Measurements from ENCODE around the gene CD248. TPM values are rescaled to one million over a fixed set of nuclear protein-coding genes. Genes with fewer than 3 reads are reported as not detected.

The CD248 gene
- total RNA-seq, 1 donor from 2014 or later = not detected

GRCh38 chr11:66340596-66341501, 24.0 kb upstream of the CD248 start:
- no peak for DNase-seq (ENCODE audit: low read depth, low spot score)

- no peak for DNase-seq (ENCODE audit: low read depth, low spot score)
Measured at GRCh38 chr11:66339686-66340483, 23.0 kb upstream of the CD248 start.

GRCh38 chr11:66339162-66339675, 22.4 kb upstream of the CD248 start:
- DNase-seq (ENCODE audit: low read depth, low spot score) = no peak

GRCh38 chr11:66338276-66339161, 21.7 kb upstream of the CD248 start:
- DNase-seq (ENCODE audit: low read depth, low spot score) = no peak

- no peak for DNase-seq (ENCODE audit: low read depth, low spot score)
Measured at GRCh38 chr11:66337103-66337899, 20.5 kb upstream of the CD248 start.

GRCh38 chr11:66336234-66337102, 19.6 kb upstream of the CD248 start, which contains the start of gene RIN1:
RIN1 (minus strand) TSS chr11:66336434; CDS start chr11:66336402, 32 bp downstream.
- DNase-seq (ENCODE audit: low read depth, low spot score) = peak; percentile 70

GRCh38 chr11:66335531-66336233, 18.8 kb upstream of the CD248 start:
- no peak for DNase-seq (ENCODE audit: low read depth, low spot score)

GRCh38 chr11:66334605-66335442, 18.0 kb upstream of the CD248 start:
- no peak for DNase-seq (ENCODE audit: low read depth, low spot score)

GRCh38 chr11:66333896-66334604, 17.2 kb upstream of the CD248 start:
- DNase-seq (ENCODE audit: low read depth, low spot score) = no peak

GRCh38 chr11:66333220-66333877, 16.5 kb upstream of the CD248 start:
- no peak for DNase-seq (ENCODE audit: low read depth, low spot score)

- DNase-seq (ENCODE audit: low read depth, low spot score) = no peak
Measured at GRCh38 chr11:66332371-66333219, 15.8 kb upstream of the CD248 start.

GRCh38 chr11:66331542-66332370, 14.9 kb upstream of the CD248 start:
- DNase-seq (ENCODE audit: low read depth, low spot score) = no peak

GRCh38 chr11:66330931-66331330, 14.1 kb upstream of the CD248 start:
- no peak for DNase-seq (ENCODE audit: low read depth, low spot score)

- no peak for DNase-seq (ENCODE audit: low read depth, low spot score)
Measured at GRCh38 chr11:66329165-66329673, 12.4 kb upstream of the CD248 start.

Measured in pulmonary artery endothelial cell (primary cell).